Panc1 (cell line): ENCODE data around the gene SLCO2A1. TPM values are rescaled to one million over a fixed set of nuclear protein-coding genes. Genes with fewer than 3 reads are reported as not detected.

Experiments
- ATAC-seq: fragments of 200-7000 bp; cut with Tn5 transposase; 2 replicates; pipeline ENCODE4 v1.9.1; 2020; ENCODE audit warnings: mild to moderate bottlenecking, moderate library complexity
- BruUV-seq: library from RNA; stranded (reverse); fragments of 400-500 nt; replicated peaks from 2 replicates; lab custom pipeline; 2021; lab: Mats Ljungman, UMichigan
- CTCF ChIA-PET: fragments of 300-600 bp; sonication (Branson Sonifier 250); formaldehyde crosslinking; loops from one replicate; lab custom pipeline; 2022; ENCODE audit warnings: antibody characterized with exemption; lab: Charles Lee
- POLR2A ChIA-PET: fragments of 300-600 bp; sonication (Branson Sonifier 250); formaldehyde crosslinking; loops from one replicate; lab custom pipeline; 2022; ENCODE audit warnings: antibody characterized with exemption; lab: Charles Lee
- DNase-seq: peaks from one replicate; pipeline ENCODE4 v3.0.0-alpha.2; 2010; ENCODE audit warnings: low read depth, low spot score
- H3K27ac ChIP-seq: 2 replicates; pipeline ENCODE4 v1.5.1; 2011; ENCODE audit warnings: mild to moderate bottlenecking, low read length, inconsistent platforms
- H3K27me3 ChIP-seq: fragments of 200-500 bp; sonication (Bioruptor generic); 2 replicates; pipeline ENCODE4 v1.6.0; 2014; ENCODE audit warnings: low read length, inconsistent platforms; ENCODE audit not compliant: control insufficient read depth, insufficient read depth
- H3K36me3 ChIP-seq: fragments of 200-500 bp; sonication (Bioruptor generic); 2 replicates; pipeline ENCODE4 v1.5.1; 2014; ENCODE audit warnings: inconsistent platforms, mild to moderate bottlenecking, low read length, moderate library complexity; ENCODE audit not compliant: control insufficient read depth, insufficient read depth
- H3K4me1 ChIP-seq: 2 replicates; pipeline ENCODE4 v1.5.1; 2011; ENCODE audit warnings: inconsistent platforms, mild to moderate bottlenecking, low read length, moderate library complexity; ENCODE audit not compliant: control insufficient read depth, insufficient read depth
- H3K4me3 ChIP-seq, 2 experiments: 2 replicates each; pipeline ENCODE4 v1.5.1; 2011 to 2012; ENCODE audit warnings: low read depth in 2 of 2, low read length in 2 of 2, mild to moderate bottlenecking in 2 of 2, inconsistent platforms in 1 of 2, moderate library complexity in 1 of 2
- H3K9me3 ChIP-seq: fragments of 200-500 bp; sonication (Bioruptor generic); 2 replicates; pipeline ENCODE4 v1.5.1; 2014; ENCODE audit warnings: low read depth, mild to moderate bottlenecking, inconsistent platforms, low read length, moderate library complexity; ENCODE audit not compliant: control insufficient read depth, insufficient read depth
- POLR2AphosphoS5 ChIP-seq: IDR thresholded peaks from 2 replicates; pipeline ENCODE4 v1.6.1; 2012; ENCODE audit warnings: mild to moderate bottlenecking, low read depth, low read length, moderate library complexity
- SIN3A ChIP-seq: IDR thresholded peaks from 2 replicates; pipeline ENCODE4 v1.6.1; 2012; ENCODE audit warnings: low read depth, mild to moderate bottlenecking, low read length, moderate library complexity, borderline replicate concordance; ENCODE audit not compliant: insufficient read depth
- TCF7L2 ChIP-seq: IDR thresholded peaks from 2 replicates; pipeline ENCODE4 v1.6.1; 2011; ENCODE audit warnings: mild to moderate bottlenecking, low read depth, low read length, inconsistent platforms
- in situ Hi-C: cut with HindIII; loops from 2 replicates; pipeline ENCODE4 v1.10.0; 2016; ENCODE audit warnings: low sequenced_read_pairs, low pct_unique_long_range_greater_than_20kb
- intact Hi-C: fragments of 100-400 bp; cut with micrococcal nuclease; formaldehyde crosslinking; loops from one replicate; pipeline ENCODE4 v1.10.0; 2022; ENCODE audit not compliant: unreplicated experiment
- total RNA-seq: library from RNA; stranded (reverse); gene quantifications from one replicate; pipeline ENCODE4 v1.2.1, GENCODE V29; 2021; ENCODE audit not compliant: unreplicated experiment
- TF ChIP-seq, protein P1 (sequence below): fragments of 450-650 bp; IDR thresholded peaks from 2 replicates; pipeline ENCODE4 v1.5.1; 2017; ENCODE audit warnings: mild to moderate bottlenecking
- TF ChIP-seq, protein P2 (sequence below), 2 experiments: IDR thresholded peaks; 2 replicates each; pipeline ENCODE4 v1.6.1; 2011 to 2012; ENCODE audit warnings: low read depth in 2 of 2, control low read depth in 1 of 2, low read length in 1 of 2, mild to moderate bottlenecking in 1 of 2, moderate library complexity in 1 of 2; ENCODE audit not compliant: insufficient read depth in 1 of 2

The SLCO2A1 gene
- total RNA-seq, 1 experiment from 2014 or later = 0.62 TPM

DNA sequence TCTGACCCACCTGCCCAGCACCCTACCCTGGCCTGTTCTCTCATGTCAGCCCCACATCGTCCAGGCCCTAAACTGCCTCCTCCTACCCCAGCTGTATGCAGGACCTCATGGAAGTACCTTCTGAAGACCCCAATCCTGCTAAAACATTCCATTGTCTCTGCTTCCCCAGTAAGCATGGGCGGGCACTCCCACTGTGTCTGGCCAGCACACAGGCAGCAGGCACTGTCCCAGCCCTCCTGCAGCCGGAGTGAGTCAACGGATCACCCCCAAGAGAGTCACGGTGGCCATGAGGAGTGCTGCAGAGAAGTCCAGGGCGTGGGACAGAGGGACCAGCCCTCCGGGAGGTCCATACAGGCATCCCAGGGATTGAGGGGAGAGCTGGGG, 36.4 kb upstream of the SLCO2A1 start:
- ChIA-PET CTCF (no interaction called here), POLR2A (no interaction called here)
- no peak for DNase-seq
- TF ChIP-seq TCF7L2 (no peak), POLR2AphosphoS5 (no peak)
- TF ChIP-seq, protein P1, sequence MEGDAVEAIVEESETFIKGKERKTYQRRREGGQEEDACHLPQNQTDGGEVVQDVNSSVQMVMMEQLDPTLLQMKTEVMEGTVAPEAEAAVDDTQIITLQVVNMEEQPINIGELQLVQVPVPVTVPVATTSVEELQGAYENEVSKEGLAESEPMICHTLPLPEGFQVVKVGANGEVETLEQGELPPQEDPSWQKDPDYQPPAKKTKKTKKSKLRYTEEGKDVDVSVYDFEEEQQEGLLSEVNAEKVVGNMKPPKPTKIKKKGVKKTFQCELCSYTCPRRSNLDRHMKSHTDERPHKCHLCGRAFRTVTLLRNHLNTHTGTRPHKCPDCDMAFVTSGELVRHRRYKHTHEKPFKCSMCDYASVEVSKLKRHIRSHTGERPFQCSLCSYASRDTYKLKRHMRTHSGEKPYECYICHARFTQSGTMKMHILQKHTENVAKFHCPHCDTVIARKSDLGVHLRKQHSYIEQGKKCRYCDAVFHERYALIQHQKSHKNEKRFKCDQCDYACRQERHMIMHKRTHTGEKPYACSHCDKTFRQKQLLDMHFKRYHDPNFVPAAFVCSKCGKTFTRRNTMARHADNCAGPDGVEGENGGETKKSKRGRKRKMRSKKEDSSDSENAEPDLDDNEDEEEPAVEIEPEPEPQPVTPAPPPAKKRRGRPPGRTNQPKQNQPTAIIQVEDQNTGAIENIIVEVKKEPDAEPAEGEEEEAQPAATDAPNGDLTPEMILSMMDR = no peak
- in situ Hi-C loops = no loop called here
- H3K36me3 ChIP-seq = no peaks in the 10 kb centered on the region
- no peak overlapping the region for H3K4me3 ChIP-seq
- no TSS peak for BruUV-seq
- H3K27me3 ChIP-seq = peaks cover 2% of the 10 kb centered on the region; the same call in 1 of the 2 replicates
- H3K27ac ChIP-seq = no peak overlapping the region
- no peaks in the 10 kb centered on the region for H3K4me1 ChIP-seq
- no peaks in the 10 kb centered on the region for H3K9me3 ChIP-seq
- no peak for ATAC-seq
- intact Hi-C loops = no loop called here

DNA sequence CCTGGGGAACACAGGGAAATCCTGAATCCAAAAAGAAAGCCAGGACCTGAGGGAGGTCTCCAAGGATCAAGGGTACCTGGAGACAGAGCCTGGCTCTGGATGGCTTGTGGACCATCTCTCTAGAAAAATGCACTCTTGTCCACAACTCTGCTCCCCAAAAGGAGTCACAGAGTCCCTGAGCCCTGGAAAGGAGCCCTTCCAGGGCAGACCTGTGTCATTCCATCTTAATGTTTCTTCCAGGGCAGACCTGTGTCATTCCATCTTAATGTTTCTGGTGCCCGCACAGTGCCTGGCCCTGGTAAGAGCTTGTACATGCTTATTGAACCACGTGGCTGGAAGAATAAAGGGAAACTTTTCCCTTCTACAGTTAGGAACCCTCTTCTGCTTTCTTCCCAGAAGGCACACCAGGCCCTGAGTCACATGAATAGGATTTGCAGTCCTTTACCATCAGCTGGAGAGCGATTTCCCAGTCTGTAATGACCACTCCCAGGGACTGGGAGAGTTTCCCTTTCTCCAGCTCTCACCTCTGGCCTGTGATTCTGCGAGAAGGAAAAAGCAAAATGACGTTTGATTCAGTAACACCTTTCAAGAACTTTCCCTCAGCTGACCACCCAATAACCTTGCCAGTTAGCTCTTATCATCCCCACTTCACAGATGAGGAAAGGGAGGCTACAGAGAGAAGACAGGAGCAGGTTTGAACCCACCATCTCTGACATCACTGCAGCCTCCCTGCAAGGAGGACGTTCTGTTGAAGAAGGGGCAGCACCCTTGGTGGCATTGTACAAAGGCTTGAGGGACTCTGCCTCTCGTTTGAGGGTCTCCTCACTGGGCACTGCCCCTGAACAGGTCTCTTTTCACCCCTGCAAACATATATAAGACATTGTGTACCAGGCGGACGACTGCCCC, 35.8 kb upstream of the SLCO2A1 start:
- H3K9me3 ChIP-seq = no peaks in the 10 kb centered on the region
- in situ Hi-C loops (no loop called here), intact Hi-C loops (no loop called here)
- H3K4me1 ChIP-seq = no peaks in the 10 kb centered on the region
- peaks cover 2% of the 10 kb centered on the region; the same call in 1 of the 2 replicates for H3K27me3 ChIP-seq
- DNase-seq = no peak
- BruUV-seq = no TSS peak
- CTCF ChIA-PET = no interaction called here
- TF ChIP-seq, protein P2, sequence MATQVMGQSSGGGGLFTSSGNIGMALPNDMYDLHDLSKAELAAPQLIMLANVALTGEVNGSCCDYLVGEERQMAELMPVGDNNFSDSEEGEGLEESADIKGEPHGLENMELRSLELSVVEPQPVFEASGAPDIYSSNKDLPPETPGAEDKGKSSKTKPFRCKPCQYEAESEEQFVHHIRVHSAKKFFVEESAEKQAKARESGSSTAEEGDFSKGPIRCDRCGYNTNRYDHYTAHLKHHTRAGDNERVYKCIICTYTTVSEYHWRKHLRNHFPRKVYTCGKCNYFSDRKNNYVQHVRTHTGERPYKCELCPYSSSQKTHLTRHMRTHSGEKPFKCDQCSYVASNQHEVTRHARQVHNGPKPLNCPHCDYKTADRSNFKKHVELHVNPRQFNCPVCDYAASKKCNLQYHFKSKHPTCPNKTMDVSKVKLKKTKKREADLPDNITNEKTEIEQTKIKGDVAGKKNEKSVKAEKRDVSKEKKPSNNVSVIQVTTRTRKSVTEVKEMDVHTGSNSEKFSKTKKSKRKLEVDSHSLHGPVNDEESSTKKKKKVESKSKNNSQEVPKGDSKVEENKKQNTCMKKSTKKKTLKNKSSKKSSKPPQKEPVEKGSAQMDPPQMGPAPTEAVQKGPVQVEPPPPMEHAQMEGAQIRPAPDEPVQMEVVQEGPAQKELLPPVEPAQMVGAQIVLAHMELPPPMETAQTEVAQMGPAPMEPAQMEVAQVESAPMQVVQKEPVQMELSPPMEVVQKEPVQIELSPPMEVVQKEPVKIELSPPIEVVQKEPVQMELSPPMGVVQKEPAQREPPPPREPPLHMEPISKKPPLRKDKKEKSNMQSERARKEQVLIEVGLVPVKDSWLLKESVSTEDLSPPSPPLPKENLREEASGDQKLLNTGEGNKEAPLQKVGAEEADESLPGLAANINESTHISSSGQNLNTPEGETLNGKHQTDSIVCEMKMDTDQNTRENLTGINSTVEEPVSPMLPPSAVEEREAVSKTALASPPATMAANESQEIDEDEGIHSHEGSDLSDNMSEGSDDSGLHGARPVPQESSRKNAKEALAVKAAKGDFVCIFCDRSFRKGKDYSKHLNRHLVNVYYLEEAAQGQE (IDR thresholded peaks at IDR 0.05; ENCODE audit: insufficient read depth in 1 of 2, low read depth in 2 of 2, low read length in 1 of 2) = no peak
- TF ChIP-seq SIN3A = no peak
- TF ChIP-seq, protein P1 = no peak
- no peak for TF ChIP-seq POLR2AphosphoS5
- no peak for TF ChIP-seq TCF7L2
- H3K27ac ChIP-seq = no peak overlapping the region
- H3K4me3 ChIP-seq = no peak overlapping the region
- no peak for ATAC-seq
- no peaks in the 10 kb centered on the region for H3K36me3 ChIP-seq
- POLR2A ChIA-PET = no interaction called here
